GM23248 (cell line): ENCODE measurements around the gene BRD3.

Experiments
- EZH2 ChIP-seq: fragments of 200-600 bp; sonication (generic); IDR thresholded peaks from 2 replicates; pipeline ENCODE4 v1.6.1; 2018; ENCODE audit warnings: antibody characterized with exemption, mild to moderate bottlenecking; ENCODE audit not compliant: insufficient read depth, poor library complexity, severe bottlenecking
- EZH2phosphoT487 ChIP-seq: fragments of 200-600 bp; sonication (generic); IDR thresholded peaks from 2 replicates; pipeline ENCODE4 v1.6.1; 2018; ENCODE audit warnings: antibody characterized with exemption, moderate library complexity, mild to moderate bottlenecking, low read depth; ENCODE audit not compliant: insufficient read depth

DNA sequence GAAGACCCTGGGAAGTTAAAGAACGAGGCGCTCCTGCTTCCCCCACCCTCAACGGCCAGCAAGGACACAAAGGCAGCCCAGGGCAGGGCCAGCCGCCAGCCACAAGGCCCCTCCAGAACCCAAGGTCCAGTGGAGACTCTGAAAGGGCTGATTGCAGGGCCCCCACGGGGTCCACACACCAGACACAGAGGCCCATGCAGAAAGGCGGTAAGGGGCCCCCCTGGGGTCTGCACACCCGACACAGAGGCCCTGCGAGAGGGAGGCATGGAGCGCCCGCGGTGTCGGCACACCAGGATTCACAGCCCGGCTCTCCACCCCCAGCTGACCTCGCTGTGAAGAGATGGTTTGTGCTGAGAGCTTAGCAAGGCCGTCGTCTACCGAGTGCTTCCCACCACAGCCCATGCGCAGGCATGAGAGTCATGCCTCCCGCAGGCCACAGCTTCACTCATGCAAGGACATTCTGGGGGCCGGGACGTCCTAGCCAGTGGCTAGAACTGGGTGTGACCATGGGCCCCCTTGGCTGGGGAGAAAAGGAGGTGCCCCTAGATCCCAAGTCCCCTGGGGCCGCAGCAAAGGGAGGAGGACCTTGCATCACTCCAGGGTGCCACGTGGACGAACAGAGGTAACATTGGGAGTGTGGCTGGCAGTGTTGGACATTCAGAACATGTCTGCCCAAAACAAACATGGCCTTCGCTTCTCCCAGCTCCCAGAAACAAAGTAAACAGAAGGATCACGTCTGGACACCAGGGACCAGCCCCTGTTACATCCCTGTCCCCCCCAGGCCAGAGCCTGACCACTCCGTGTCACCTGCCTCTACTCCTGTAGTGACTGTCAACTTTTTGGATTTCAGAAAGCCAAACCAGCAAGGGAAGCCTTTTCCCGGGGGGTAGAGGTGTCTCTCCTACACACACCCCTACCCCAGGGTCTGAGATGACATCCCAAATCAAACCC lies 9.8 kb downstream of the BRD3 start:
- TF ChIP-seq EZH2: no peak
- TF ChIP-seq EZH2phosphoT487: no peak
